Stimulated activated CD4-positive, alpha-beta T cell treated with anti-CD3 and anti-CD28 coated beads, Interleukin-12 subunit alpha, Interleukin-12 subunit beta, amount 100 ng/mL, for 48 hours (primary cell): ENCODE results near the gene DMXL1.

Experiments used
- DNase-seq, 3 donors: peaks; one replicate each; pipeline ENCODE4 v3.0.0-alpha.2; 2020; ENCODE audit warnings: low read depth in 2 of 3, low spot score in 1 of 3

DMXL1 gene

GRCh38 chr5:119070828-119071560 is at the start of gene DMXL1:
TSS of gene DMXL1 (plus strand) at chr5:119071087. CDS start at chr5:119071570, 483 bp downstream.
- peak; percentile 95 to 98 (median 96) for DNase-seq

DNA sequence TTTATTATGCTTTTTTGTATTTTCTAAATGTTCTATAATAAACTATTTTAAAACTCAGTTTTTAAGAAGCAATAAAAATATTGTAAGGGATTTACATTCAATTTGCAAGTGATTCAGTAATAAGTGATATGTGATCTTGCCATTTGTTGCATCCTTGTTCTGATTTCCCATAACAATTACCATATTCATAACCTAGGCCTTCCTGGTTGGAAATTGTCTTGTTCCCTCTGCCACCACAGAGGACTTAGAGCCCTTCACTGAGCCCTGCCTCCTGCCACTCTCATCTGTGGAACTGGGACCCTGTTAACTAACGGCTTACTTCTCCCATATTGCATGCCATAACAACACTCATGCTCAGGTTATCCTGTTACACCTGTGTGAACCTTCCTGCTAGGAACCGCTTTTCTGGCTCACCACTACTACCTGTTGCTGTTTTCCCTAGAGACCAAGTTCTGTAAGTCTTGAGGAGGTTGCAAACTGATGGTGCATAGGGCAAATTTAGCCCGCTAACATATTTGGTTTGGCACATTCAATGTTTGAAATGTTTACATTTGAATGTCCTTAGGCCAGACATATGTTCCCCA is 49.6 kb upstream of the DMXL1 start:
- DNase-seq = no peak

DNA sequence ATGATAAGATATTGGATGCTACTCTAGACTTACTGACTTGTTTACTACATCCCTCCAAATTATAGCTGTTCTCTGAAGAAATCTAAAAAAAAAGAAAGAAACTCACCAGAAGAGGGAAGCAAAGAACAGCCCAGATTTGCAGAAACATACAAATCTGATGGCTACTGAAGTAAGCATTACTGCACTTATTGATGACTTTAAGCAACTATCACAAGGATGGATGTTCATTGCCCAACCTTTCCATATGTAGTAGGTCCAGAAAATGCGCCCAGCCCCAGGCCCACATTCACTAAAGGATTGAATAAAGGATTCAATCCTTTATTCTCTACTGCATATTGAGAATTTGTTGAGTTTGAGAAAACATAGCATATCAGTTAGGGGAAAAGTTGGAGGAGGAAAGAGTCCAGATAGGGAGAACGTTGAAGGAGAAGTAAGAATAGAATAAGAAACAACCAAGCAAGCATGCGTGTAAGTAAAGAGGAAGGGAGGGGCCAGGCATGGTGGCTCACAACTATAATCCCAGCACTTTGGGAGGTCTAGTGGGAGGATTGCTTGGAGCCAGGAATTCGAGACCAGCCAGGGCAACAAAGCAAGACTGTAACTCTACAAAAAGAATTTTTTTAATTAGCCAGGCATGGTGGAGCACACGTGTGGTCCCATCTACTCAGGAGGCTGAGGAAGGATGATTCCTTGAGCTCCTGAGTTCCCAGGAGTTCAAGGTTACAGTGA is 48.7 kb upstream of the DMXL1 start:
- no peak for DNase-seq

- no peak for DNase-seq
Observed at GRCh38 chr5:119022773-119023172, 48.1 kb upstream of the DMXL1 start.

DNA sequence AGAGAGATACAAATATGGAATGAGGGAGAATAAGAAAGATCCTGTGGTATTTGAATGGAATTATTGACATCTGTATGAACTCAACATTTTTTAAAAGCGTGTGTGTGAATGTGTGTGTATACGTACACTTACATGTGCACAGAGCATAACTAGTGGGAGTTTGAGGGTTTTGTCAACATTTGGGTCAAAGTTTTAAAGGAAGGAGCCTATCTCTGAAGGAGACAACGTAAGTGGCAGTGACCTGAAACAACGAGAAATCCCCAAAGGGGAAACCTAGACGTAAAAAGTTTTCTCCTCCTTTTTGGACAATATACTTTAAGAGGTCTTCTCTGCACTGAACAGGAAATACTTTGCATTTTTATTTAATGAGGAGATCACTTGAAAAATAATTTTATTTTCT is 42.3 kb upstream of the DMXL1 start:
- DNase-seq = no peak

DNA sequence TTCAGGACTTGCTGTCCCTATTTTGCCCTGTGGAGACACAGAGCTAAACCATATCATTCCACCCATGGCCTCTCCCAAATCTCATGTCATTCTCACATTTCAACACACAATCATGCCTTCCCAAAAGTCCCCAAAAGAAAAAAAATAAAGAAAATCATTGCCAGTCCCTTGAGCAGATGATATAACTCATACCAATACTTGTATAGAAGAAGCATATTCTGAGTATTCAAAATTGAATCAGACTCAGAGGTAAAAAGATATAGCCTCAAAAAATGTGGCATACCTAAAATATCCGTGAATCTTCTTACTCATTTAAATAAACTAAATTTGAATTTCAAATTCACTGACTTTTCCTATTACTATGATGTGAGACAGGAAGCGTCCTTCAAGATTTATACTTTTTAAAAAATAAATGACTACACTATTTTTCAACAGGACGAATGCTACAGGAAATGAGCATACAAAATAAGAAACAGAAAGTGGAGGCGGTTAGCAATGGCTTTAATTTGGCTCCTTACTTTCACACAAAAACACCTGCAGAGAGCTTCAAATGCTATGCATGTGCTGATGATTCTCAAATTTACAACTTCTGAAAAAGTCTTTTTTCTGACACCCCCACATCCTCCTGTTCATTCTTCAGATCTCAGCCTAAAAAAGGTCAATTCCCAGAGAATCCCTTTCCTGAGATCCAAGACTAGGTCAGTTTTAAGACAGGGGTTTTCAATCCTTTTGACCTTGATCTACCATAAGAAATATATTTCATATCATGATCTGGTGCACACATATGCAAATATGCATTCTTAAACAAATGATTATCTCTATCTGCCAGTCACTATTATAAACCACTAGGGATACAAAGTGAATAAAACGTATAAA is 39.6 kb upstream of the DMXL1 start:
- DNase-seq = no peak

DNA sequence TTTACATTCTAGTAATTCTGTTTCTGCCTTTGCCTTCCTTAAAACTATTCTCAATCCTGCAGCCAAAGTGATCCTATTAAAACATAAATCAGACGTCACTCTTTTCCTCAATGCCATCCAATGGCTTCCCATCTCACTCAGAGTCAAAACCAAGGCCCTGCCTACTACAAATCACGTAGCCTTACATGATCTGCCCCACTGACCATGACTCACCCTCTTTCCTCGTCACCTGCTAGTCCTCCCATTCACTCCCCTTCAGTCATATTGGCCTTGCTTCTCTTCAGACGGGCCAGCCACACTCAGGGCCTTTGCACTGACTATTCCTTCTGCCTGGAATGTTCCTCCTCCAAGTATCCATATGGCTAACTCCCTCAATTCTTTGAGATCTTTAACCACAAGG is 39.0 kb upstream of the DMXL1 start:
- peak in 1 of 3 donors; percentile 8 for DNase-seq

DNA sequence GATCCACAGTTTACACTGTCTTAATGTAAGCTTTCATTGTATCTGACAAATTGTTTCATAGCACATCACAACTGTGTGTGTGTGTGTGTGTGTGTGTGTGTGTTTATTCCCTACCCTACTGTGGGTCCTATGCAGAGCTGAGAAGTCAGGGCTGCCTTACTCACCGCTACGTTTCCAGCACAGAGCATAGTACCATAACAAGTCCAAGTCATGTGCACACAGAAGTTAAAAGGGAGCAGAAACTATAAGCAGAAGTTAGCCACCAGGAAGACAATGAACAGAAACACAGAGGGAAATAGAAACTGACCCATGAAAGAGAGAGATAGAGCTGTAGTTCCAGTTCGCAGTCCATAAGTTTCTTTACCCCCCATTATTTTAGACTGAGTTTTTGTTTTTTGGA is 38.2 kb upstream of the DMXL1 start:
- no peak for DNase-seq

- no peak for DNase-seq
Observed at GRCh38 chr5:119033135-119033534, 37.8 kb upstream of the DMXL1 start.

- no peak for DNase-seq
Observed at GRCh38 chr5:119036101-119036762, 34.7 kb upstream of the DMXL1 start.

- DNase-seq = no peak
Observed at GRCh38 chr5:119037496-119038215, 33.2 kb upstream of the DMXL1 start.

DNA sequence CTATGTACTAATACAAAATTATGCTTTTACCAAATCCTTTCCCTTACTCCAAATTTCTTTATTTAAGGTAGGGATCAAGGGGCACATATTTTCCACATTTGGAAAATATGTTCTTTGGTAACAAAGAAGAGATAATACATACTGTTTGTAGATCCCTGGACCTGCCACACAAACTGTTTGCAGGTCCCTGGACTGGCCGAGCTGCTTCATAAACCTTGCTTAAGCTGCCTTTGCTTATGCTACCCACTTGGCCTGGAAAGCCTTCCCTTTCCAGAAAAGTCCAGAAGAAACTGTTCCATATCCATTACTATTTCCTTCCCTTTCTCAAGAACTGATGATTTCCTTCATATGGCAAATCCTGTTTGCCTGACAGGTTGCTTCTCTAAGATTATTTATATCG is 22.6 kb upstream of the DMXL1 start:
- no peak for DNase-seq

DNA sequence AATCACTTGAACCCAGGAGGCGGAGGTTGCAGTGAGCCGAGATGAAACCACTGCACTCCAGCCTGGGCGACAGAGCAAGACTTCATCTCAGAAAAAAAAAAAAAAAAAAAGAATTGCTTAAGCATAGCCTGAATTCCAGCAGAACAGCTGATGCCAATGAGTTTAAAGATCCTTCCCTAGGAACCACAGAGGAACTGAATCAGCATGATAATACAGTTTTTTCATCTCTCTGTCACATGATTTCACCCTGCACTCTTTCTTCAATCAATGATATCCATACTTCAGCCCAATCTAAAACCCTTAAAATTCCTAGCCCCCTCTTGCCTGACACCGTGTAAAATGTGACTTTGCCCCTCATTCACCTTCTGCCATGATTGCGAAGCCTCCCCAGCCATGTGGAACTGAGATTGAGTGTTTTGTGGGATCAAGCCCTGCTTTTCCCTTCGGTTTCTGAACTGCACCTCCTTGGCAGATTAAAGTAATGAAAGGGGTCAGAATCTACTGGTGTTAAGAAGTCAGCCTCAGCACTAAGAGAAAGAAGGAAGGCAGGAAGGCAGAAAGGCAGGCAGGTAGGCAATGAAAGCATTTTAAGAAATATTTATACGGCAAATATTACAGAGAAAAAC is 20.9 kb upstream of the DMXL1 start:
- no peak for DNase-seq

- no peak for DNase-seq
Observed at GRCh38 chr5:119054101-119054500, 16.8 kb upstream of the DMXL1 start.

GRCh38 chr5:119055294-119055693 is 15.6 kb upstream of the DMXL1 start:
- no peak for DNase-seq

GRCh38 chr5:119058979-119059529 is 11.8 kb upstream of the DMXL1 start:
- no peak for DNase-seq

DNA sequence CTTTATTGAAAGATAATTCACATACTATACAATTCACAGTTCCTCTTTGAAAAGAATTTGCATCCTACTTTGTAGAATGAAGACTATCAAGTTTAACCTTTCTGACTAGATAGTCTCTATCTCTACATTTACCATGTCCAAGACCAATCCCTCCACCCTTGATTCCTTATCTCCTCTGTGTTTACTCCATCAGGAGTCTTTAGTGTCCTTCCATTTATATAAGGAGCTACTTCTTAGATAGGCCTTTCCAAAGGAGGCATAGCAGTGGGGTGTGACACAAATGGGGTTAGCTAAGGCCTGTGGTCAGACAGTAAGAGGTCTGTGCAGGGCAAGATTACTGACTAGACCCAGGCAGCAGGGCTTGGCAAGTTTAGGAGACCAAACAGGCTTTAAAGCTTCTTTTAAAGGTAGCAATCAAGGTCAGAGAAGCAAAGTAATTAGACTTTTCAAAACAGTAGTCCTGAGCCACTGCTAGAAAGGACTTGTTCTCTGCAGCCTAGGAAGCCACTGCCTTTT is 11.1 kb upstream of the DMXL1 start:
- no peak for DNase-seq

DNA sequence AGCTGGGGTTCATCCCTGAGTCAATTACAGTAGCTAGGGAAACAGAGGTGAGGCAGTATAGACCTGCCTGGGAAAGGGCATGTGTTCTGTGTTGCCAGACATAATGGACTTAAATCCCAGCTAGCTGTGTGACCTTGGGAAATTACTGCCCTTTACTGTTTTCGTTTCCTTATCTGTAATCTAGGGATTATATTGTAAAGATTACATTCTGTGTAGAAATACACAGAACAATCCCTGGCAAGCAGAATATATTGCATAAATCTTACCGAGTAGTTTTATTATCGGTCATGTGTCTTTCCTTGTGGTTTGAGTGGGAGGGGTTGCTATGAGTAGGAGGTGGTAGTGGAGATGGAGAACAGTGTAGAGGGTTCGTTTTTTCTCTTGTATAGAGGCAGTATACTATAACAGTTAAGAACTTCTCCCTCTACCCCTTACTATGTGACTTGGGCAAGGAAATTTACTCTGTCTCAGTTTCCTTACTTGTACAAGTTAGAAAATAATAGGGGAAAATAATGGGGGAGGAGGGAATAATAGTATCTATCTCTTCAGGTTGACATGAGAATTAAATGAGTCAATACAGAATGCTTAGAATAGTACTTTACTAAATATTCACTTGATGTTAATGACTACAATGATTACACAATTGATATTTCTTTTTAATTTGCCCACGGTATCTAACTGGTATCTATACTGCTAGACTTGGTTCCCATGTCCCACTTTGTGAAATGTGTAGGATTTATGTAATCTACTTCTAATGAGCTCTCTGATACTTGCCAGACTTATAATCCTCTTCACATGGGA is 7.1 kb upstream of the DMXL1 start:
- peak in 1 of 3 donors; percentile 31 for DNase-seq
